Measurements from ENCODE around the gene TMEM150C. TPM values are rescaled to one million over a fixed set of nuclear protein-coding genes. Genes with fewer than 3 reads are reported as not detected.

TMEM150C gene
- total and polyA plus RNA-seq, 2 of the 8 experiments (the other 6 are each of a cell fraction or from before 2014, with no cell fraction given): 1.5 to 1.7 TPM

GRCh38 chr4:82606622-82607021, 44.8 kb upstream of the TMEM150C start:
- Histone ChIP-seq H3K79me2 (ENCODE audit: control insufficient read depth in 1 of 2, insufficient read depth in 2 of 2, low read length in 2 of 2) (no peaks in the 10 kb centered on the region), H3K27ac (ENCODE audit: low read depth, low read length) (no peak overlapping the region), H2BK12ac (ENCODE audit: low read depth, low read length) (no peak overlapping the region), H2BK5ac (ENCODE audit: low read depth, low read length) (no peak overlapping the region), H3K9me3 (ENCODE audit: insufficient read depth in 2 of 2, low read depth in 1 of 2, low read length in 1 of 2) (no peaks in the 10 kb centered on the region), H3K4ac (replicated peaks; ENCODE audit: insufficient read length, low read depth, low read length) (no peak overlapping the region), H4K5ac (ENCODE audit: insufficient read length, low read depth, low read length) (no peak overlapping the region), H3K36me3 (ENCODE audit: control insufficient read depth in 2 of 4, insufficient read depth in 4 of 4, low read length in 3 of 4) (no peaks in the 10 kb centered on the region), H3K79me1 (ENCODE audit: low read depth, low read length) (0 out of 2 replicates have a peak, but pooled peaks cover 2% of the 10 kb centered on the region), H3K27me3 (replicated peaks in 1 of 4; ENCODE audit: control insufficient read depth in 3 of 4, extremely low read depth in 1 of 4, insufficient read depth in 3 of 4, low read length in 3 of 4) (no peaks in the 10 kb centered on the region), H2AK5ac (ENCODE audit: low read depth, low read length) (no peak overlapping the region), H4K20me1 (replicated peaks in 1 of 2; ENCODE audit: control insufficient read depth in 1 of 2, insufficient read depth in 2 of 2, low read length in 2 of 2) (peaks cover 0 to 2% of the 10 kb centered on the region in 2 experiments), H3K56ac (replicated peaks; ENCODE audit: insufficient read length, low read depth, low read length) (no peak overlapping the region), H3K9ac (replicated peaks in 1 of 4; ENCODE audit: extremely low read depth in 1 of 4, low read depth in 3 of 4, low read length in 3 of 4) (no peak overlapping the region; a peak in 1 of 7 replicates), H3K4me2 (ENCODE audit: insufficient read depth in 1 of 2, low read depth in 2 of 2, low read length in 2 of 2) (no peak overlapping the region), H3K4me1 (replicated peaks in 1 of 4; ENCODE audit: control insufficient read depth in 3 of 4, insufficient read depth in 4 of 4, low read length in 3 of 4) (no peaks in the 10 kb centered on the region), H3K14ac (ENCODE audit: insufficient read length) (no peak overlapping the region), H2AFZ (ENCODE audit: low read length) (no peak overlapping the region), H2BK15ac (ENCODE audit: low read length) (no peak overlapping the region), H3K18ac (ENCODE audit: extremely low read depth, low read length) (no peak overlapping the region), H3K4me3 (ENCODE audit: extremely low read depth in 1 of 4, insufficient read depth in 2 of 4, low read depth in 3 of 4, low read length in 4 of 4) (no peak overlapping the region), H4K91ac (replicated peaks; ENCODE audit: insufficient read length, low read length) (no peak overlapping the region), H2BK120ac (replicated peaks; ENCODE audit: low read depth, low read length) (no peak overlapping the region), H3K23ac (ENCODE audit: insufficient read length) (no peak overlapping the region), H2BK20ac (ENCODE audit: low read length) (no peak overlapping the region), H4K8ac (ENCODE audit: extremely low read depth, insufficient read depth, low read length) (no peak overlapping the region), H3K23me2 (ENCODE audit: low read depth, low read length) (no peaks in the 10 kb centered on the region)
- 85% methylated on average over 7 of the region's 7 CpGs; no CpG with 5 or more reads in 1 of the 2 experiments for WGBS, 2 experiments (ENCODE audit: extremely low coverage in 1 of 2, insufficient coverage in 1 of 2, insufficient read length in 1 of 2, insufficient replicate concordance in 2 of 2, low coverage in 1 of 2, low lambda C conversion rate in 2 of 2, missing lambda C conversion rate in 1 of 2)
- ChIA-PET CTCF (ENCODE audit: partially characterized antibody) (interaction anchor here (1.0 kb wide), 1 partner anchor 28 kb away, joined by 3 read pairs; no protein-coding TSS in a partner anchor), POLR2A (ENCODE audit: partially characterized antibody) (interaction anchor here (0.7 kb wide), 1 partner anchor 8 kb away, joined by 3 read pairs; no protein-coding TSS in a partner anchor)
- DNase-seq (ENCODE audit: low read depth in 1 of 2, low spot score in 2 of 2) (no peak), FAIRE-seq (no peak)
- no peak for TF ChIP-seq GABPA (IDR thresholded peaks at IDR 0.05; ENCODE audit: borderline replicate concordance, insufficient read depth, low read length)
- no peak for TF ChIP-seq SP4 (IDR thresholded peaks at IDR 0.05; ENCODE audit: low read length)
- TF ChIP-seq BCL11A (IDR thresholded peaks at IDR 0.05; ENCODE audit: low read depth in 2 of 2, low read length in 2 of 2): no peak
- TF ChIP-seq KDM1A (IDR thresholded peaks at IDR 0.05; ENCODE audit: borderline replicate concordance, low read length): no peak
- TF ChIP-seq CREB1 (IDR thresholded peaks at IDR 0.05): no peak

All from H1 (cell line).